ENCODE data around the gene PARD3.
"Not testable (repeated sequence)": the region's sequence is repeated elsewhere in the genome, so short reads cannot be mapped to it uniquely, and the experiment has no call there.

PARD3 gene

GRCh38 chr10:34406463-34407323 is 408.4 kb downstream of the PARD3 start:
- no peak for DNase-seq

- DNase-seq, result no peak
Measured at GRCh38 chr10:34405611-34406462, 409.3 kb downstream of the PARD3 start.

- no peak for DNase-seq
Measured at GRCh38 chr10:34403512-34403911, 411.6 kb downstream of the PARD3 start.

- DNase-seq, result no peak
Measured at GRCh38 chr10:34400075-34400474, 415.0 kb downstream of the PARD3 start.

- DNase-seq, result no peak
Measured at GRCh38 chr10:34399013-34399412, 416.1 kb downstream of the PARD3 start.

- DNase-seq, result no peak
Measured at GRCh38 chr10:34397324-34397723, 417.8 kb downstream of the PARD3 start.

- no peak for DNase-seq
Measured at GRCh38 chr10:34396663-34397062, 418.4 kb downstream of the PARD3 start.

- DNase-seq, result no peak
Measured at GRCh38 chr10:34392641-34393170, 422.4 kb downstream of the PARD3 start.

GRCh38 chr10:34391168-34391567 is 423.9 kb downstream of the PARD3 start:
- DNase-seq, result not testable (repeated sequence)

GRCh38 chr10:34389801-34390200 is 425.3 kb downstream of the PARD3 start:
- DNase-seq, result no peak

- no peak for DNase-seq
Measured at GRCh38 chr10:34386921-34387320, 428.2 kb downstream of the PARD3 start.

GRCh38 chr10:34384372-34384771 is 430.7 kb downstream of the PARD3 start:
- no peak for DNase-seq

- DNase-seq, result no peak
Measured at GRCh38 chr10:34382626-34383025, 432.5 kb downstream of the PARD3 start.

- no peak for DNase-seq
Measured at GRCh38 chr10:34380856-34381255, 434.2 kb downstream of the PARD3 start.

- no peak for DNase-seq
Measured at GRCh38 chr10:34378297-34378696, 436.8 kb downstream of the PARD3 start.

GRCh38 chr10:34377833-34378232 is 437.3 kb downstream of the PARD3 start:
- no peak for DNase-seq

- no peak for DNase-seq
Measured at GRCh38 chr10:34374356-34375045, 440.6 kb downstream of the PARD3 start.

- DNase-seq, result no peak
Measured at GRCh38 chr10:34373211-34373610, 441.9 kb downstream of the PARD3 start.

GRCh38 chr10:34372509-34372908 is 442.6 kb downstream of the PARD3 start:
- no peak for DNase-seq

- DNase-seq, result no peak
Measured at GRCh38 chr10:34370126-34370525, 445.0 kb downstream of the PARD3 start.

GRCh38 chr10:34369120-34369519 is 446.0 kb downstream of the PARD3 start:
- DNase-seq, result no peak

GRCh38 chr10:34364253-34365037 is 450.7 kb downstream of the PARD3 start:
- no peak for DNase-seq

Data from stimulated activated CD4-positive, alpha-beta T cell treated with anti-CD3 and anti-CD28 coated beads, Interleukin-12 subunit alpha, Interleukin-12 subunit beta, amount 100 ng/mL, for 4 hours (primary cell).